ENCODE measurements around the gene KRT31.

The KRT31 gene

DNA sequence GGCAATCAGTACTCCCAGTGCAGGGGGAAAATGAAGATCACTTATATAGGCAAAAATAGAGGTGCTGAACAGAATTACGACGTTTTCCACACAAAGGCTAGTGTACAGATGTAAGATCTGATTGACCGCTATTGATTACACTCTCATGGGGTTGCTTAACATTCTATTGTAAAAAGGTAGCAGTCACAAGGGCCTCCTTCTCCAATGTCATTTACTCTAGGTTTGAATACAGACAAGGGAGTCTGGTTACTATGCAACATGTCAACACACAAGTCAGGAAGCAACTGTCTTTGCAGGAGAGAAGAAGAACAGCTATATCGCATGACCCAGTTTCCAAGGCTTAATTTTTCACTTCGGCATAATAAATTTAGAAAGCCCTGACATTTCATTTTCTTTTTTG is 19.1 kb upstream of the KRT31 start:
- H3K27me3 ChIP-seq (ENCODE audit: insufficient read depth, low read length): no peaks in the 10 kb centered on the region
- no peak overlapping the region for H3K4me3 ChIP-seq (ENCODE audit: low read length)
- peaks cover 7% of the 10 kb centered on the region; the same call in 1 of the 2 replicates for H3K4me1 ChIP-seq (ENCODE audit: insufficient read depth, low read length)
- no peak overlapping the region for H3K9ac ChIP-seq (ENCODE audit: low read depth, low read length)
- H3K27ac ChIP-seq (ENCODE audit: low read length): no peak overlapping the region
- no peaks in the 10 kb centered on the region for H3K9me3 ChIP-seq (ENCODE audit: insufficient read depth, low read depth, low read length)
- no peaks in the 10 kb centered on the region for H3K36me3 ChIP-seq (ENCODE audit: insufficient read depth, low read depth, low read length)

DNA sequence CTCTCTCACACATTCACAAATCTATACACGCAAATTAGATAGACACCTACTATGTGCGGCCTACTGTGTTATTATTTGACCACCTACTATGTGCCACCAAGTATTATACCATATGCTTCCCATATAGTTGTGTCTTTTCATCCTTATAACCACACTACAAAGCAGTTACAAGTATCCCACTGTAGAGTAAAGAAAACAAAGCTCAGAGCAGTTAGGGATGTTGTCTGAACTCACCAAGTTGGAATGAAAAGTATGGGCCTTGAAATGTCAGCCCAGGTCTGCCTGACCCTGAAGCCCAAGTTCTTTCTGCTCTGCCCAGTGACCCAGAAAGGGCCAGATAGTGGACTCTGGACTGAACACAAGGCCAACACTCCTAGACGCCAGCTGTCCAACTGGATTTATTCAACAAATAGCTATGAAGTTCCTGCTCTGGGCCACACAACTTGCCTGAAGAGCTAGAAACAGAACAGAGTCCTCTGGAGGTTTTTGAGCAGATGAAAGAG is 18.5 kb upstream of the KRT31 start:
- Histone ChIP-seq H3K27ac (ENCODE audit: low read length) (no peak overlapping the region), H3K9ac (ENCODE audit: low read depth, low read length) (no peak overlapping the region), H3K9me3 (ENCODE audit: insufficient read depth, low read depth, low read length) (no peaks in the 10 kb centered on the region), H3K4me1 (ENCODE audit: insufficient read depth, low read length) (peaks cover 7% of the 10 kb centered on the region; the same call in 1 of the 2 replicates), H3K27me3 (ENCODE audit: insufficient read depth, low read length) (no peaks in the 10 kb centered on the region), H3K4me3 (ENCODE audit: low read length) (no peak overlapping the region), H3K36me3 (ENCODE audit: insufficient read depth, low read depth, low read length) (no peaks in the 10 kb centered on the region)

DNA sequence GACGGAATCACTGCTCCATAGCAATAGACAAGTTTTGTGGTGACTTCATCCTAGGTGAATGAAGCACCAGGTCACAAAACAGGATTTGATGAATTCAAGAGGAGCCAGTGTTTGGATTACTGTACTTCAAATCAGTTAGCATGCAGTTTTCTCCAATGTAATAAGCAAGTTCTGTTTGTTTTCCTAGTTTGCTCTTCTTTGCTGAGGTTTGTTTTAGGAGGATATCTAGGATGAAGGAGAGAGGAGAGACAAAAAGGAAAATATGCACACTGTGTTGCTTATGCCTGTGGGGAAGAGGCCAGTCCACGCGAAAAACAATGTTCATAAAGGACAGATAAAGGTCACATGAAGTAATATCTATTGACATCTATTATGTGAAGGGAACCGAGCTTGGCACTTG is 18.0 kb upstream of the KRT31 start:
- Histone ChIP-seq H3K4me1 (ENCODE audit: insufficient read depth, low read length) (peaks cover 7% of the 10 kb centered on the region; the same call in 1 of the 2 replicates), H3K36me3 (ENCODE audit: insufficient read depth, low read depth, low read length) (no peaks in the 10 kb centered on the region), H3K9me3 (ENCODE audit: insufficient read depth, low read depth, low read length) (no peaks in the 10 kb centered on the region), H3K27me3 (ENCODE audit: insufficient read depth, low read length) (no peaks in the 10 kb centered on the region), H3K4me3 (ENCODE audit: low read length) (no peak overlapping the region), H3K9ac (ENCODE audit: low read depth, low read length) (no peak overlapping the region), H3K27ac (ENCODE audit: low read length) (no peak overlapping the region)

DNA sequence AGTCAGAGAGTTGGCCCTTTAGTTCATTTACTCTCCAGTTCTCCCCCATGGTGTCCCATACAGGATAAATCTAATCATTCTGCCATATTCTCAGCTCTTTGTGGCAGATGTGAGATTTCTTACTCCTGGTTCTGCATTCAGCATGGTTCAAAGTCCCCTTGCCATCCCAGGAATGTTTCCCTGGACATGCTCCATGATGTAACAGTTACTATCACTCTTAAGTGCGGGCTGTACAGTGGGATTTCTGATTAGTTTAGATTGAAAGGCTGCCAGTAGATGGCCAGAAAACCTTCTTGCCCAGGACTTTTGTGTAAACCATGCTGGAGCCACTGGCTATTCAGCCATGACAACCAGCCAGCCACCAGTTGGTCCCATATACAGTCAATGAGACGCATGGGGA is 16.6 kb upstream of the KRT31 start:
- Histone ChIP-seq H3K4me1 (ENCODE audit: insufficient read depth, low read length) (peaks cover 7% of the 10 kb centered on the region; the same call in 1 of the 2 replicates), H3K9me3 (ENCODE audit: insufficient read depth, low read depth, low read length) (no peaks in the 10 kb centered on the region), H3K4me3 (ENCODE audit: low read length) (no peak overlapping the region), H3K9ac (ENCODE audit: low read depth, low read length) (no peak overlapping the region), H3K27me3 (ENCODE audit: insufficient read depth, low read length) (no peaks in the 10 kb centered on the region), H3K36me3 (ENCODE audit: insufficient read depth, low read depth, low read length) (no peaks in the 10 kb centered on the region), H3K27ac (ENCODE audit: low read length) (no peak overlapping the region)

DNA sequence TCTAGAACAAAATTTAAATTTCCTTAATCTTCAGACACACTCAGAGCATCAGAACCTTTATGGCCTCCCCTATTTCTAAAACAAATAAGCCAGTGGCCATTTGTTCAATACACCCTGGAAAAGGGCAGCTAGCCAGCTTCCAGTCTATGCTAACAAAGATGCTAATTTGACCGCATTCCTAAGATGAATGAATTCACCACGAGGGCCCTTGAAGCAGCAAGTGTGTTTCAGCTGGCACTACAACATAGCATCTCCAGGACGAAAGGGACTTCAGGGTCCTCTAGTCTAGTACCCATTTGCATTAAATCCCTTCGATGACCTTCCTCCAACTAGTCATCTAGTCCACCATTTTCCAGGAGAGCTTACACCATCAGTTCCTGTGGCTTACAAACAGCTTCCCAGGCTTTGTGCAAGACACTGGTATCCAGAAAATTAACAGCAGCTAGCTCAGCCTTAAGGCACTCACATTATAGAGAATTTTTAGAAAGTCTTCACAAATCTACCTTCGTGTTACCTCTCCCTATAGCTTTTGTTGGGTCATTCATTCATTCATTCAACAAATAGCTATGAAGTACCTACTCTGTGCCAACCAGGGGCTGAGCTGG is 16.0 kb upstream of the KRT31 start:
- H3K4me3 ChIP-seq (ENCODE audit: low read length): 0 out of 2 replicates have a peak overlapping the region, but pooled peaks have one; percentile 3
- H3K9ac ChIP-seq (ENCODE audit: low read depth, low read length): no peak overlapping the region
- H3K36me3 ChIP-seq (ENCODE audit: insufficient read depth, low read depth, low read length): no peaks in the 10 kb centered on the region
- peaks cover 7% of the 10 kb centered on the region; the same call in 1 of the 2 replicates for H3K4me1 ChIP-seq (ENCODE audit: insufficient read depth, low read length)
- no peak overlapping the region for H3K27ac ChIP-seq (ENCODE audit: low read length)
- no peaks in the 10 kb centered on the region for H3K9me3 ChIP-seq (ENCODE audit: insufficient read depth, low read depth, low read length)
- no peaks in the 10 kb centered on the region for H3K27me3 ChIP-seq (ENCODE audit: insufficient read depth, low read length)

DNA sequence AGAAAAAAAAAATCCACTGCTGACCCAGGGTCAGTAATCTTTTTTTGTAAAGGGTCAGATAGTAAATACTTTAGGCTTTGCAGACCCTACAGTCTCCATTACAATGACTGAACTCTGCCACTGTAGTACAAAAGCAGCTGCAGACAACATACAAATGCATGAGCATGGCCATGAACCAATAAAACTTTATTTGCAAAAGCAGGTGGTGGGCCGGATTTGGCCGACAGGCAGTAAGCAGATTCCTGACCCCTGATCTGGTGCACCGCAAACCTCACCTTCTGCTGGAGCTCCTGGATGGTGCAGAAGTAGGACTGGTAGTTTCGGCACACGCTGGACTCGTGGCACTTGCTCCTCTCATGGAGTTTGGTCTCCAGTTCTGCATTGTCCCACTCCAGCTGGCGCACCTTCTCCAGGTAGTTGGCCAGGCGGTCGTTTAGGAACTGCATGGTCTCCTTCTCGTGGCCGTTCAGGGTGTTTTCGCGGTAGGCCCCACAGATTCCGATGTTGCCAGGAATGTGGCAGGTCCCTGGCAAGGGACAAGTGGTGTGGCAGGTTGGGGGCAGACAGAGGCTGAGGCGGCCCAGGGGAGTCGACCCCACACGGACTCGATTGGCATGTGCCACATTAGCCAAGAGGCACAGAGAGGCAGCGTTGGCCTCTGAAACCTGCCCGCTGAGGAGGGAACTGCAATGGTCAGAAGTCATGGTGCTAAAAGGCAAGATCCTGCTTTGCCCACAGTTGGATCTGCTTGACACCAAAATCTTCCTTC is 13.8 kb upstream of the KRT31 start:
- Histone ChIP-seq H3K36me3 (ENCODE audit: insufficient read depth, low read depth, low read length) (no peaks in the 10 kb centered on the region), H3K9ac (ENCODE audit: low read depth, low read length) (no peak overlapping the region), H3K4me1 (ENCODE audit: insufficient read depth, low read length) (peaks cover 7% of the 10 kb centered on the region; the same call in 1 of the 2 replicates), H3K27me3 (ENCODE audit: insufficient read depth, low read length) (no peaks in the 10 kb centered on the region), H3K9me3 (ENCODE audit: insufficient read depth, low read depth, low read length) (no peaks in the 10 kb centered on the region), H3K4me3 (ENCODE audit: low read length) (no peak overlapping the region), H3K27ac (ENCODE audit: low read length) (no peak overlapping the region)

DNA sequence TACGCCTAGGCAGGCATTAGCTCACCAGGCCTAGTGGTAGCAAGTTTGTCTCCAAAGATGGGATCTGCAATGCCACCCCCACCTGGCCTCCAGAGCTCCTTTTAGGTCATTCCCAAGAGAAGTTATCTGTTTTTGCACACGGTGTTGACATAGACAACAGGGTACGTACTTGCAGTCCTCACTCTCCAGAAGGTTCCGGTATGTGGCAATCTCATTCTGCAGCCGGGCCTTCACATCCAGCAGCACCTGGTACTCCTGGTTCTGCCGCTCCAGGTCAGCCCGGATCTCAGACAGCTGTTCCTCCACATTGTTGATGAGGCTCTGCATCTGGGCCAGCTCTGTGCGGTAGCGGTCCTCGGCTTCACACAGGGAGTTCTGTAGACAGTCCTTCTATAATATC is 9.8 kb upstream of the KRT31 start:
- no peak overlapping the region for H3K4me3 ChIP-seq (ENCODE audit: low read length)
- H3K27me3 ChIP-seq (ENCODE audit: insufficient read depth, low read length): no peaks in the 10 kb centered on the region
- no peaks in the 10 kb centered on the region for H3K9me3 ChIP-seq (ENCODE audit: insufficient read depth, low read depth, low read length)
- H3K27ac ChIP-seq (ENCODE audit: low read length): no peak overlapping the region
- H3K36me3 ChIP-seq (ENCODE audit: insufficient read depth, low read depth, low read length): no peaks in the 10 kb centered on the region
- H3K4me1 ChIP-seq (ENCODE audit: insufficient read depth, low read length): peaks cover 3% of the 10 kb centered on the region; the same call in 1 of the 2 replicates
- H3K9ac ChIP-seq (ENCODE audit: low read depth, low read length): no peak overlapping the region

DNA sequence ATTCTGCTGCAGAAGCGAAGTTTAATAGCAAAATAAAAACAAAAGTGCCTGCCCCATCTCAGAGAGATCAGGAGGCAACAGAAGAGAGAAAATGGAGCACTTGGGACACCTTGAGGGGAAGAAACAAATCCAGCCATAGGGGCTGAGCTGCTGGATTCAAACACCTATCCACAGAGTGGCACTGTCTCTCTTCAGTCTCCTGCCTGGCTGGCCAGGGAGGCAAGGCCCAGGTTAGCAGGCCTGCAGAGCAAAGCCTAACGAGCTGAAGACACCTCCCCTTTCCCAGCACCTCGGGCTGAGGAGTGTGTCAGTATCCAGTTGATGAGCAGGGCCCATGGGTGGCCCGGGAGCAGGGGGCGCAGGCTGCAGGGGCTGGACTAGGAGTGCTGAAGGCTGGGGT is 8.8 kb upstream of the KRT31 start:
- Histone ChIP-seq H3K27ac (ENCODE audit: low read length) (no peak overlapping the region), H3K9me3 (ENCODE audit: insufficient read depth, low read depth, low read length) (no peaks in the 10 kb centered on the region), H3K4me3 (ENCODE audit: low read length) (no peak overlapping the region), H3K9ac (ENCODE audit: low read depth, low read length) (no peak overlapping the region), H3K27me3 (ENCODE audit: insufficient read depth, low read length) (no peaks in the 10 kb centered on the region), H3K4me1 (ENCODE audit: insufficient read depth, low read length) (no peaks in the 10 kb centered on the region), H3K36me3 (ENCODE audit: insufficient read depth, low read depth, low read length) (no peaks in the 10 kb centered on the region)

DNA sequence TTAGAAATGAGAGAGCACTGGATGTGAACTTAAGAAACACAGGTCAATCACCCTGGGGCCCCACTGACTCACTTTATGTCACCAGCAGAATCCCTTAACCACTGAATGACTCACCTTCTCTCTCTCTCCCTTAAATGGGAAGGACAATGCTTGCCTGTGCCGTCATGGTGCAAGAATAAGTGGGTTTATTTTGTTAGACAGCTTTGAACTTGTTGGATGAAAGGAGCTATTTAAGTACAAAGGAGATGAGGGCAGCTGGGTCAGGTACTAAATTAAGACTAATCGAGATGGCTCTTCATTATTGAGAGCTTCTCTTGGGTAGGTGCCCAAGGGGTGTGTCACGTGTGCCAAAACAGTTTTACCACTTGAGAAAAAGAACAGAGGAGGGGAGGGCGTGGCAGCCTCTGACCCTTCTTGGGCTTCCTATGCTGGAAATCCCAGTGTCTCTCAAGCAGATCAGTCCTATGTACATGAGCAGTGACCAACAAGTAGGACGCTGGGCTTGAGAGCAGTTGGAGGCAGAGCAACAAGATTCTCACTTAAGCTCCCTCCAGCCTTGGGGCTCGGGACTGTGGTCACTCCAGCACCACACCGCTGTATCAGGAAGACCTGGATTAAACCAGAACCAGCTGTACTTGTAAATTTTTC is 6.7 kb upstream of the KRT31 start:
- H3K27ac ChIP-seq (ENCODE audit: low read length): no peak overlapping the region
- H3K4me1 ChIP-seq (ENCODE audit: insufficient read depth, low read length): no peaks in the 10 kb centered on the region
- no peaks in the 10 kb centered on the region for H3K27me3 ChIP-seq (ENCODE audit: insufficient read depth, low read length)
- no peaks in the 10 kb centered on the region for H3K9me3 ChIP-seq (ENCODE audit: insufficient read depth, low read depth, low read length)
- H3K36me3 ChIP-seq (ENCODE audit: insufficient read depth, low read depth, low read length): no peaks in the 10 kb centered on the region
- no peak overlapping the region for H3K4me3 ChIP-seq (ENCODE audit: low read length)
- H3K9ac ChIP-seq (ENCODE audit: low read depth, low read length): no peak overlapping the region

DNA sequence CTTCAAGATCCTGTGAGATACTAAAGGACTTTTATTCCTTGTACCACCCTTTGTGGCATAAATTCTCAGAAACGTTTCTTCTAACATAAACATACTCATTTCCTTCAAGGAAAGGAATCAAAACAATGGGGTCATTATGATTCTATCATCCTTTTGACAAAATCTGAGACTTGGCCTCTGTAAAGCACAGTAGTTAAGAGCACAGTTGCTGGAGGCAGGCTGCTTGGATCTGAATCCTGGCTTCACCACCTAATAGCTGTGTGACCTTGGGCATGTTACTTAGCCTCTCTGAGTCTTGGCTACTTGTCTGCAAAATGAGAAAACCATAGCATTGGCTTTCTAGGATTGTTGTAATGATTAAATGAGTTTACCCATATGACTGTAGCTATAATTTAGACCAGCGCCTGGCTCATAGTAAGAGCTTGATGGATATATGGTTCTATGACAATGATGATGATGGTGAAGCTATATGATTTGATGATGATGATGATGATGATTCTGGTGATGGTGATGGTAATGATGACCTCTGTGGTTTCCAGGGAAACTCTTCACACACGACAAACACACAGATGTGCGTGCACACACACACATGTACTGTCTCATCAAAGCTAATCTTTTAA is 6.1 kb upstream of the KRT31 start:
- Histone ChIP-seq H3K27me3 (ENCODE audit: insufficient read depth, low read length) (no peaks in the 10 kb centered on the region), H3K27ac (ENCODE audit: low read length) (no peak overlapping the region)

DNA sequence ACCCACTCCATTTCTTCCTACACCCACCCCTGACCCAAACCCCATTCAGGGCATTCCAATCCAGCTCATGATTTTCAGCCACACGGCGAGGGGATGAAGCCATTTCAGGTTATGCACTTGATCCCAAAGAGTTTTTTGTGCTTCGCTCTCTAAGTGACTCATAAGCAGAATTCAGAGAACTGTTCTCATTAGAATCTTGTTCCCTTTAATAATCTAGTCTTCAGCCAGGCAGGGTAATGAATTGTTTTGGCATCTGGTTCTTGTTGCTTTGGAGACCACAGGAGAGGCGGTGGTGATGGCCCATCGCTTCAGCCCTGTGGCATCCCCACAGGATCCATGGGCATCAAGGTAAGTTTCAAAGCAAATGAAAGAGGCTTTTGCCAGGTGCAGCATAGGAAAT is 4.8 kb upstream of the KRT31 start:
- no peaks in the 10 kb centered on the region for H3K27me3 ChIP-seq (ENCODE audit: insufficient read depth, low read length)
- H3K4me1 ChIP-seq (ENCODE audit: insufficient read depth, low read length): no peaks in the 10 kb centered on the region
- no peak overlapping the region for H3K4me3 ChIP-seq (ENCODE audit: low read length)
- no peak overlapping the region for H3K9ac ChIP-seq (ENCODE audit: low read depth, low read length)
- H3K36me3 ChIP-seq (ENCODE audit: insufficient read depth, low read depth, low read length): no peaks in the 10 kb centered on the region
- no peak overlapping the region for H3K27ac ChIP-seq (ENCODE audit: low read length)
- H3K9me3 ChIP-seq (ENCODE audit: insufficient read depth, low read depth, low read length): no peaks in the 10 kb centered on the region

More for the DNA sequence above, 6.1 kb upstream of the KRT31 start:
- Histone ChIP-seq H3K4me1 (ENCODE audit: insufficient read depth, low read length) (no peaks in the 10 kb centered on the region), H3K9ac (ENCODE audit: low read depth, low read length) (no peak overlapping the region), H3K36me3 (ENCODE audit: insufficient read depth, low read depth, low read length) (no peaks in the 10 kb centered on the region), H3K4me3 (ENCODE audit: low read length) (no peak overlapping the region), H3K9me3 (ENCODE audit: insufficient read depth, low read depth, low read length) (no peaks in the 10 kb centered on the region)
